SK-N-SH (cell line): ENCODE measurements around the gene MN1. TPM values are rescaled to one million over a fixed set of nuclear protein-coding genes. Genes with fewer than 3 reads are reported as not detected.

Experiments used
- CTCF ChIA-PET: fragments of 300-600, 350-600 bp; formaldehyde crosslinking; extraction: SDS; loops from one replicate; lab custom pipeline; 2021; lab: Yijun Ruan, JAX
- POLR2A ChIA-PET: fragments of 350-600 bp; sonication (Branson Sonifier 250); formaldehyde crosslinking; extraction: SDS; loops from one replicate; lab custom pipeline; 2020; ENCODE audit warnings: antibody characterized with exemption, inconsistent platforms; lab: Yijun Ruan, JAX
- DNase-seq: peaks from one replicate; pipeline ENCODE4 v3.0.0; 2012
- H2AFZ ChIP-seq: fragments of 200-600 bp; sonication (generic); 2 replicates; pipeline ENCODE4 v1.8.1; 2016; ENCODE audit warnings: antibody characterized with exemption, mild to moderate bottlenecking, low read depth
- H3F3A ChIP-seq: fragments of 200-600 bp; sonication (generic); replicated peaks from 2 replicates; pipeline ENCODE3; 2016; ENCODE audit warnings: antibody characterized with exemption, mild to moderate bottlenecking; ENCODE audit not compliant: insufficient read depth
- H3K27ac ChIP-seq, 2 experiments: fragments of 200-500 bp in 1 of 2; fragments of 200-600 bp in 1 of 2; sonication (Bioruptor generic) in 1 of 2; sonication (generic), shearing (Covaris generic) in 1 of 2; 2 replicates each; pipeline versions ENCODE4 v1.5.1 to v1.6.1; 2014 to 2016; ENCODE audit warnings: low read depth in 2 of 2, inconsistent platforms in 1 of 2, low read length in 1 of 2, mild to moderate bottlenecking in 1 of 2, mixed read lengths in 1 of 2
- H3K27me3 ChIP-seq: fragments of 200-600 bp; sonication (generic), shearing (Covaris generic); 2 replicates; pipeline ENCODE4 v1.6.1; 2016; ENCODE audit warnings: mixed run types; ENCODE audit not compliant: insufficient read depth
- H3K36me3 ChIP-seq, 2 experiments: fragments of 200-500 bp in 1 of 2; fragments of 200-600 bp in 1 of 2; sonication (Bioruptor generic) in 1 of 2; sonication (generic) in 1 of 2; replicated peaks in 1 of 2; 2 replicates each; pipeline versions ENCODE3 to v1.5.1; 2014 to 2016; ENCODE audit warnings: low read length in 1 of 2, mild to moderate bottlenecking in 1 of 2; ENCODE audit not compliant: insufficient read depth in 2 of 2, control insufficient read depth in 1 of 2
- H3K4me1 ChIP-seq, 2 experiments: fragments of 200-500 bp in 1 of 2; fragments of 200-600 bp in 1 of 2; sonication (Bioruptor generic) in 1 of 2; sonication (generic), shearing (Covaris generic) in 1 of 2; 2 replicates each; pipeline versions ENCODE4 v1.5.1 to v1.6.1; 2014 to 2016; ENCODE audit warnings: low read depth in 1 of 2, low read length in 1 of 2, mixed run types in 1 of 2; ENCODE audit not compliant: insufficient read depth in 2 of 2, control insufficient read depth in 1 of 2
- H3K4me2 ChIP-seq: fragments of 200-600 bp; sonication (generic), shearing (Covaris generic); 2 replicates; pipeline ENCODE4 v1.6.1; 2017; ENCODE audit warnings: mixed run types
- H3K4me3 ChIP-seq, 2 experiments: fragments of 200-500 bp in 1 of 2; fragments of 200-600 bp in 1 of 2; sonication (Bioruptor generic) in 1 of 2; sonication (generic), shearing (Covaris generic) in 1 of 2; 2 replicates each; pipeline versions ENCODE4 v1.5.1 to v1.8.1; 2014 to 2016; ENCODE audit warnings: low read depth in 2 of 2, inconsistent platforms in 1 of 2, low read length in 1 of 2, mild to moderate bottlenecking in 1 of 2, mixed read lengths in 1 of 2, moderate library complexity in 1 of 2
- H3K79me2 ChIP-seq: fragments of 200-600 bp; sonication (generic); 2 replicates; pipeline ENCODE4 v1.8.1; 2017; ENCODE audit warnings: mild to moderate bottlenecking; ENCODE audit not compliant: insufficient read depth
- H3K9ac ChIP-seq: fragments of 200-600 bp; sonication (generic); 2 replicates; pipeline ENCODE4 v1.6.1; 2017; ENCODE audit warnings: mixed run types
- H3K9me2 ChIP-seq: fragments of 200-600 bp; sonication (generic); 2 replicates; pipeline ENCODE4 v1.6.1; 2017; ENCODE audit warnings: mixed run types
- H3K9me3 ChIP-seq: fragments of 200-600 bp; sonication (generic); 2 replicates; pipeline ENCODE4 v1.6.1; 2017; ENCODE audit warnings: mixed run types, mild to moderate bottlenecking, moderate library complexity
- H4K20me1 ChIP-seq: fragments of 200-600 bp; sonication (generic); 2 replicates; pipeline ENCODE4 v1.6.1; 2017; ENCODE audit warnings: mild to moderate bottlenecking, mixed run types; ENCODE audit not compliant: insufficient read depth
- CHD2 ChIP-seq: fragments of 150-350 bp; IDR thresholded peaks from 2 replicates; pipeline ENCODE4 v1.6.1; 2018; ENCODE audit warnings: low read length; ENCODE audit not compliant: partially characterized antibody
- EZH2phosphoT487 ChIP-seq: fragments of 200-600 bp; sonication (generic); IDR thresholded peaks from 2 replicates; pipeline ENCODE4 v1.6.1; 2017; ENCODE audit warnings: low read depth, mixed run types, mild to moderate bottlenecking, antibody characterized with exemption, moderate library complexity, borderline replicate concordance
- FOSL2 ChIP-seq: IDR thresholded peaks from 2 replicates; pipeline ENCODE4 v1.4.0; 2012; ENCODE audit warnings: low read depth, mild to moderate bottlenecking, moderate library complexity, borderline replicate concordance
- GABPA ChIP-seq: IDR thresholded peaks from 2 replicates; pipeline ENCODE4 v1.4.0; 2012; ENCODE audit warnings: low read depth, mild to moderate bottlenecking
- GATA2 ChIP-seq: sonication (generic); formaldehyde crosslinking; IDR thresholded peaks from 2 replicates; pipeline ENCODE4 v1.5.0; 2020; ENCODE audit warnings: mild to moderate bottlenecking, missing genetic modification reagents
- MAX ChIP-seq: IDR thresholded peaks from 2 replicates; pipeline ENCODE4 v1.4.0; 2012; ENCODE audit warnings: low read depth
- MXI1 ChIP-seq: IDR thresholded peaks from 2 replicates; pipeline ENCODE4 v1.6.1; 2012; ENCODE audit warnings: mild to moderate bottlenecking, low read depth, low read length, improper control_type of control experiment
- RCOR1 ChIP-seq: fragments of 150-350 bp; IDR thresholded peaks from 2 replicates; pipeline ENCODE4 v1.6.1; 2017; ENCODE audit warnings: antibody characterized with exemption, low read length
- SIN3A ChIP-seq: IDR thresholded peaks from 2 replicates; pipeline ENCODE4 v1.6.1; 2012; ENCODE audit warnings: low read depth, mild to moderate bottlenecking, low read length, moderate library complexity, borderline replicate concordance
- TEAD4 ChIP-seq: IDR thresholded peaks from 2 replicates; pipeline ENCODE4 v1.4.0; 2012; ENCODE audit warnings: mild to moderate bottlenecking, borderline replicate concordance; ENCODE audit not compliant: insufficient read depth
- ZBTB33 ChIP-seq: IDR thresholded peaks from 2 replicates; pipeline ENCODE4 v1.4.0; 2012; ENCODE audit warnings: low read depth, borderline replicate concordance
- WGBS: methylation state at CpG from one replicate; pipeline ENCODE4 v1.1.6; 2017; ENCODE audit warnings: low lambda C conversion rate; 5-methylcytosine and 5-hydroxymethylcytosine counted together
- polyA plus RNA-seq, 3 experiments: library from polyadenylated mRNA; depleted of rRNA; stranded (reverse); fragments of >200 nt; gene quantifications; 2 replicates each; pipeline ENCODE4 v1.2.3, GENCODE V29; 2012

MN1 gene
- polyA plus RNA-seq, 1 of the 3 experiments (the other 2 are of a cell fraction) = 0.20 TPM

- ChIA-PET CTCF (no interaction called here), POLR2A (no interaction called here)
- no peak overlapping the region for H3K27ac ChIP-seq
- H3K4me1 ChIP-seq = no peaks in the 10 kb centered on the region
- no peaks in the 10 kb centered on the region for H4K20me1 ChIP-seq
- no peak overlapping the region for H3K4me2 ChIP-seq
- H3K9me2 ChIP-seq = no peaks in the 10 kb centered on the region
- no peak overlapping the region for H2AFZ ChIP-seq
- no peaks in the 10 kb centered on the region for H3F3A ChIP-seq
- no peak for TF ChIP-seq GABPA
- H3K4me3 ChIP-seq = no peak overlapping the region
- WGBS = 32% methylated on average over 3 of the region's 3 CpGs
- DNase-seq = no peak
- no peaks in the 10 kb centered on the region for H3K36me3 ChIP-seq
- no peaks in the 10 kb centered on the region; the same call in 1 of the 2 replicates for H3K27me3 ChIP-seq
- H3K9me3 ChIP-seq = no peaks in the 10 kb centered on the region
- H3K79me2 ChIP-seq = no peaks in the 10 kb centered on the region
- no peak overlapping the region for H3K9ac ChIP-seq
These were observed 61.3 kb downstream of the MN1 start for GRCh38 chr22:27740202-27740748.

- POLR2A ChIA-PET = no interaction called here
- no peak overlapping the region for H3K9ac ChIP-seq
- WGBS = 33% methylated on average over 4 of the region's 4 CpGs
- no peaks in the 10 kb centered on the region for H3K36me3 ChIP-seq
- no peak overlapping the region for H3K4me3 ChIP-seq
- H3K27ac ChIP-seq = no peak overlapping the region
- CTCF ChIA-PET = no interaction called here
- H3K9me3 ChIP-seq = no peaks in the 10 kb centered on the region
- no peaks in the 10 kb centered on the region for H3F3A ChIP-seq
- no peaks in the 10 kb centered on the region for H3K79me2 ChIP-seq
- H3K9me2 ChIP-seq = no peaks in the 10 kb centered on the region
- H4K20me1 ChIP-seq = no peaks in the 10 kb centered on the region
- H3K4me2 ChIP-seq = no peak overlapping the region
- H2AFZ ChIP-seq = no peak overlapping the region
- H3K27me3 ChIP-seq = peaks cover under 1% of the 10 kb centered on the region; the same call in 1 of the 2 replicates
- no peak for DNase-seq
- no peak for TF ChIP-seq MAX
- no peak for TF ChIP-seq RCOR1
- TF ChIP-seq EZH2phosphoT487 = no peak
- no peak for TF ChIP-seq MXI1
- no peak for TF ChIP-seq TEAD4
- TF ChIP-seq GATA2 (CRISPR knock-in tag) = no peak
- no peak for TF ChIP-seq SIN3A
- TF ChIP-seq GABPA = no peak
- no peak for TF ChIP-seq CHD2
- no peaks in the 10 kb centered on the region for H3K4me1 ChIP-seq
These were observed 64.0 kb downstream of the MN1 start for GRCh38 chr22:27737521-27737920.

- POLR2A ChIA-PET = no interaction called here
- H3K27ac ChIP-seq = no peak overlapping the region
- CTCF ChIA-PET = interaction anchor here (0.8 kb wide), 1 partner anchor 11 kb away, joined by 3 read pairs; no protein-coding TSS in a partner anchor
These were observed 67.5 kb downstream of the MN1 start for GRCh38 chr22:27734066-27734465.

More at GRCh38 chr22:27734066-27734465, 67.5 kb downstream of the MN1 start:
- Histone ChIP-seq H2AFZ (no peak overlapping the region), H4K20me1 (no peaks in the 10 kb centered on the region), H3K27me3 (peaks cover 10% of the 10 kb centered on the region; the same call in 1 of the 2 replicates), H3F3A (no peaks in the 10 kb centered on the region), H3K9ac (no peak overlapping the region), H3K4me1 (no peaks in the 10 kb centered on the region), H3K79me2 (no peaks in the 10 kb centered on the region), H3K4me2 (no peak overlapping the region), H3K9me3 (no peaks in the 10 kb centered on the region), H3K9me2 (no peaks in the 10 kb centered on the region), H3K4me3 (no peak overlapping the region), H3K36me3 (no peaks in the 10 kb centered on the region)
- TF ChIP-seq ZBTB33 = no peak
- no peak for TF ChIP-seq CHD2
- no peak for TF ChIP-seq FOSL2
- no peak for DNase-seq
- 53% methylated on average over 3 of the region's 4 CpGs for WGBS
